Urothelium cell line (cell line): ENCODE data around the gene NBPF8.
"Not testable (repeated sequence)": the region's sequence is repeated elsewhere in the genome, so short reads cannot be mapped to it uniquely, and the experiment has no call there.

Source experiments
- DNase-seq: peaks from one replicate; pipeline ENCODE4 v3.0.0; 2011; ENCODE audit warnings: low spot score, mixed read lengths
- FAIRE-seq: peaks from 2 replicates; lab custom pipeline; 2011; peaks lifted over from hg19 to GRCh38; lab: Jason Lieb, UNC

Gene NBPF8

GRCh38 chr1:120414911-120415480 is at the start of gene NBPF8:
Gene NBPF8, plus strand, starts transcription at chr1:120415035. Its CDS starts 21,488 bp downstream, at chr1:120436523.
- not testable (repeated sequence) for FAIRE-seq, DNase-seq

GRCh38 chr1:120367709-120368108 is 47.1 kb upstream of the NBPF8 start:
- not testable (repeated sequence) for DNase-seq, FAIRE-seq

- not testable (repeated sequence) for FAIRE-seq, DNase-seq
Measured at GRCh38 chr1:120386651-120387050, 28.2 kb upstream of the NBPF8 start.

GRCh38 chr1:120388597-120389126 is 26.2 kb upstream of the NBPF8 start:
- not testable (repeated sequence) for DNase-seq, FAIRE-seq

- FAIRE-seq, DNase-seq: not testable (repeated sequence)
Measured at GRCh38 chr1:120391365-120391764, 23.5 kb upstream of the NBPF8 start.

- FAIRE-seq, DNase-seq: not testable (repeated sequence)
Measured at GRCh38 chr1:120393316-120394232, 21.3 kb upstream of the NBPF8 start.

GRCh38 chr1:120405348-120405747 is 9.5 kb upstream of the NBPF8 start:
- not testable (repeated sequence) for DNase-seq, FAIRE-seq

GRCh38 chr1:120414451-120414850 is 384 bp upstream of the NBPF8 start:
- FAIRE-seq: not testable (repeated sequence)

GRCh38 chr1:120415492-120415961 is 692 bp downstream of the NBPF8 start:
- not testable (repeated sequence) for DNase-seq, FAIRE-seq

More at GRCh38 chr1:120414451-120414850, 384 bp upstream of the NBPF8 start:
- not testable (repeated sequence) for DNase-seq

GRCh38 chr1:120425063-120425462 is 10.2 kb downstream of the NBPF8 start:
- not testable (repeated sequence) for DNase-seq, FAIRE-seq

- not testable (repeated sequence) for DNase-seq, FAIRE-seq
Measured at GRCh38 chr1:120431626-120432025, 16.8 kb downstream of the NBPF8 start.

- not testable (repeated sequence) for FAIRE-seq
Measured at GRCh38 chr1:120433831-120434230, 19.0 kb downstream of the NBPF8 start.

GRCh38 chr1:120449124-120449523 is 34.3 kb downstream of the NBPF8 start:
- DNase-seq, FAIRE-seq: not testable (repeated sequence)

More at GRCh38 chr1:120433831-120434230, 19.0 kb downstream of the NBPF8 start:
- DNase-seq: not testable (repeated sequence)
